Measurements from ENCODE around the gene SLC43A2. TPM values are rescaled to one million over a fixed set of nuclear protein-coding genes. Genes with fewer than 3 reads are reported as not detected.
"Not testable (repeated sequence)": the region's sequence is repeated elsewhere in the genome, so short reads cannot be mapped to it uniquely, and the experiment has no call there.

The SLC43A2 gene
- total RNA-seq, 3 donors from 2014 or later (not counting 1 experiment from before 2014, with no cell fraction given): 24.5 to 36.0 (median 30.3) TPM

DNA sequence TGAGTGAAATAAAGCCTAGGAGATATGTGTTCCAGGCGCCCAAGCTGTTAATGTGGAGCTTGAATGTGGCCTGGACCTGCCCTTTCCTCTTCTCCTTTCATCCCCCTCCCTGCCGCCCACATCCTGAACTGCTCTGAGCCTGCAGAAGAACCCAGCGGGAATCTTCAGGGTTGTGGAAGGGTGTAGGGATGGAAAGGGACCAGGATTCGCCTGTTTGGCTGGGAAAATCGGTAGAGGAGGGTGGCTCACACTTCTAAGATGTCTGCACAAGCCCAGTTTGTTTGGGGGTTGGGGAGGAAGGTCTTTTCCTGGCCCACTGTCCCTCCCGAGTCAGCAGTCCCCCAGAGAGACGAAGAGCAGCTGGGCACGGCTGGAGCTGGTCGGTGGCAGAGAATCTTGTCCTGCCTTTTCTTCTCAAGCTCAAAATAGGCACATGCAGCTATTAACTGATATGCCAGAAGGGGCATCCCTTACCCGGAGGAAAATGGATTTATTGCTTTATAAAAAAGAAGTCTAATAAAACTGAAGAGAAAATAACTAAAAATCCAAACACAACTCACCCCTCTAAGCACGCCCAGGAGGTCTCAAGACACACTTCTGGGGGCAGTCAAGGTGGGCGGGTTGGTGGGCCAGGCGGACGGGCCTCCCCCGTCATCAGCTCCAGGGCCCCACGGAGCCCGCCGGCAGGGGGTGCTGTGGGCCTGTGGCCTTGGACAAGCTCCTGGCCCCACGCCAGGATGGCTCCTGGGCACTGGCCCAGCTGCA lies 54.5 kb downstream of the SLC43A2 start:
- Mint-ChIP-seq H3K27me3 (ENCODE audit: low read depth in 2 of 2) (no peaks in the 10 kb centered on the region), H3K27ac (no peak overlapping the region), H3K36me3 (no peaks in the 10 kb centered on the region), H3K9me3 (no peaks in the 10 kb centered on the region), H3K4me1 (peaks cover 0 to 6% of the 10 kb centered on the region in 2 donors), H3K4me3 (no peak overlapping the region)
- TF ChIP-seq, protein P1, sequence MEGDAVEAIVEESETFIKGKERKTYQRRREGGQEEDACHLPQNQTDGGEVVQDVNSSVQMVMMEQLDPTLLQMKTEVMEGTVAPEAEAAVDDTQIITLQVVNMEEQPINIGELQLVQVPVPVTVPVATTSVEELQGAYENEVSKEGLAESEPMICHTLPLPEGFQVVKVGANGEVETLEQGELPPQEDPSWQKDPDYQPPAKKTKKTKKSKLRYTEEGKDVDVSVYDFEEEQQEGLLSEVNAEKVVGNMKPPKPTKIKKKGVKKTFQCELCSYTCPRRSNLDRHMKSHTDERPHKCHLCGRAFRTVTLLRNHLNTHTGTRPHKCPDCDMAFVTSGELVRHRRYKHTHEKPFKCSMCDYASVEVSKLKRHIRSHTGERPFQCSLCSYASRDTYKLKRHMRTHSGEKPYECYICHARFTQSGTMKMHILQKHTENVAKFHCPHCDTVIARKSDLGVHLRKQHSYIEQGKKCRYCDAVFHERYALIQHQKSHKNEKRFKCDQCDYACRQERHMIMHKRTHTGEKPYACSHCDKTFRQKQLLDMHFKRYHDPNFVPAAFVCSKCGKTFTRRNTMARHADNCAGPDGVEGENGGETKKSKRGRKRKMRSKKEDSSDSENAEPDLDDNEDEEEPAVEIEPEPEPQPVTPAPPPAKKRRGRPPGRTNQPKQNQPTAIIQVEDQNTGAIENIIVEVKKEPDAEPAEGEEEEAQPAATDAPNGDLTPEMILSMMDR (IDR thresholded peaks at IDR 0.05): peak; percentile 65
- peak; percentile 68 to 71 for DNase-seq
- no peaks in the 10 kb centered on the region for H3K36me3 ChIP-seq (ENCODE audit: control insufficient read depth, insufficient read depth, low read length)
- intact Hi-C loops (cut with micrococcal nuclease): loop anchor here (2.0 kb wide), 1 partner anchor 55 kb away; the partner anchor contains the start of gene SLC43A2
- H3K9me3 ChIP-seq (ENCODE audit: control insufficient read depth, insufficient read depth, low read length): no peaks in the 10 kb centered on the region
- no peaks in the 10 kb centered on the region for H3K27me3 ChIP-seq (ENCODE audit: control insufficient read depth, insufficient read depth, low read length)
- no peak overlapping the region for H3K4me3 ChIP-seq (ENCODE audit: low read length)
- no peak overlapping the region for H3K27ac ChIP-seq (ENCODE audit: low read length)
- peak; percentile 73 to 78 (median 75) for ATAC-seq
- WGBS (ENCODE audit: insufficient coverage): 33% methylated on average over 16 of the region's 19 CpGs
- H3K4me1 ChIP-seq (ENCODE audit: control insufficient read depth, insufficient read depth, low read length): peaks cover 28% of the 10 kb centered on the region

DNA sequence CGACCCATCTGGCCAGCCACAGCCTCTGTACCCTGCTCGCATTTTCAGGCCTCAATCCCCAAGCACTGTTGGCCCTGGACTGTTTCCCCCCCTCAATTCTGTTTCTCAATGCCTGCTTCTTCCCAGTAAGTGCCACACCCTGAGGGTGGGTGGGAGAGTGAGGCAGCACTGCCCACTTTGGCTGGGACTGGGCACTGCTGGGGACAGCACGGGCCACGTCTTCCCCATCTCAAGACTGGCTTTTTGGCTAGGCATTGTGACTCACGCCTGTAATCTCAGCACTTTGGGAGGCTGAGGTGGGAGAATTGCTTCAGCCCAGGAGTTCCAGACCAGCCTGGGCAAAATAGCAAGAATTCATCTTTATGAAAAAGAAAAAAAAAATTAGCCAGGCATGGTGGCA lies 56.0 kb downstream of the SLC43A2 start:
- H3K4me3 ChIP-seq (ENCODE audit: low read length); H3K27ac Mint-ChIP-seq; ATAC-seq; H3K36me3 ChIP-seq (ENCODE audit: control insufficient read depth, insufficient read depth, low read length); H3K9me3 ChIP-seq (ENCODE audit: control insufficient read depth, insufficient read depth, low read length); H3K27me3 Mint-ChIP-seq (ENCODE audit: low read depth in 2 of 2); H3K9me3 Mint-ChIP-seq; H3K4me1 Mint-ChIP-seq; H3K36me3 Mint-ChIP-seq; intact Hi-C loops (cut with micrococcal nuclease); H3K4me3 Mint-ChIP-seq; DNase-seq; H3K27me3 ChIP-seq (ENCODE audit: control insufficient read depth, insufficient read depth, low read length); H3K27ac ChIP-seq (ENCODE audit: low read length): not testable (repeated sequence)
- WGBS (ENCODE audit: insufficient coverage): 83% methylated on average over 5 of the region's 5 CpGs
- peaks cover 22% of the 10 kb centered on the region for H3K4me1 ChIP-seq (ENCODE audit: control insufficient read depth, insufficient read depth, low read length)

DNA sequence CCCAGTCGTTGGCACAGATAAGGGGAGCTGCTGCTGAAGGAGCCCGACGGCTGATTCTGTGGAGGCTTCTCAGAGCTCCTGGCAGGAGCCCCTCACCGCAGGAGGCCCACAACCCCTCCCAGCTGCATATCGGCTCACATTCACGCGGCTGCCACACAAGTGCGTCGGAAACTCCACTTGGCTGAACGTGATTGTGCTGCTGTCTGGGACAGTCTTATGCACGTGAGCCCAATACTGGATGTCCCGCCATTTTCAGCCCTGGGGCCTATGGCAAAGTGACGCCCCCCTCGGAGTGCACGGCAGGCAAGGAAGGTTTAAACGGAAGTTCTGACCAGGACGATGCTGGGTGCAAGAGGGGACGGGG lies 57.3 kb downstream of the SLC43A2 start:
- no peaks in the 10 kb centered on the region for H3K27me3 Mint-ChIP-seq (ENCODE audit: low read depth in 2 of 2)
- no peak overlapping the region for H3K4me3 Mint-ChIP-seq
- ATAC-seq (no peak), DNase-seq (no peak)
- H3K36me3 ChIP-seq (ENCODE audit: control insufficient read depth, insufficient read depth, low read length): no peaks in the 10 kb centered on the region
- peaks cover 22% of the 10 kb centered on the region for H3K4me1 ChIP-seq (ENCODE audit: control insufficient read depth, insufficient read depth, low read length)
- H3K9me3 ChIP-seq (ENCODE audit: control insufficient read depth, insufficient read depth, low read length): no peaks in the 10 kb centered on the region
- WGBS (ENCODE audit: insufficient coverage): 87% methylated on average over 18 of the region's 18 CpGs
- H3K4me1 Mint-ChIP-seq: peaks cover 6 to 12% of the 10 kb centered on the region in 2 donors
- no peaks in the 10 kb centered on the region for H3K9me3 Mint-ChIP-seq
- no peak overlapping the region for H3K4me3 ChIP-seq (ENCODE audit: low read length)
- intact Hi-C loops (cut with micrococcal nuclease): no loop called here
- no peak overlapping the region for H3K27ac Mint-ChIP-seq
- no peaks in the 10 kb centered on the region for H3K27me3 ChIP-seq (ENCODE audit: control insufficient read depth, insufficient read depth, low read length)
- H3K27ac ChIP-seq (ENCODE audit: low read length): no peak overlapping the region
- H3K36me3 Mint-ChIP-seq: no peaks in the 10 kb centered on the region
- TF ChIP-seq, protein P1 (IDR thresholded peaks at IDR 0.05): no peak

DNA sequence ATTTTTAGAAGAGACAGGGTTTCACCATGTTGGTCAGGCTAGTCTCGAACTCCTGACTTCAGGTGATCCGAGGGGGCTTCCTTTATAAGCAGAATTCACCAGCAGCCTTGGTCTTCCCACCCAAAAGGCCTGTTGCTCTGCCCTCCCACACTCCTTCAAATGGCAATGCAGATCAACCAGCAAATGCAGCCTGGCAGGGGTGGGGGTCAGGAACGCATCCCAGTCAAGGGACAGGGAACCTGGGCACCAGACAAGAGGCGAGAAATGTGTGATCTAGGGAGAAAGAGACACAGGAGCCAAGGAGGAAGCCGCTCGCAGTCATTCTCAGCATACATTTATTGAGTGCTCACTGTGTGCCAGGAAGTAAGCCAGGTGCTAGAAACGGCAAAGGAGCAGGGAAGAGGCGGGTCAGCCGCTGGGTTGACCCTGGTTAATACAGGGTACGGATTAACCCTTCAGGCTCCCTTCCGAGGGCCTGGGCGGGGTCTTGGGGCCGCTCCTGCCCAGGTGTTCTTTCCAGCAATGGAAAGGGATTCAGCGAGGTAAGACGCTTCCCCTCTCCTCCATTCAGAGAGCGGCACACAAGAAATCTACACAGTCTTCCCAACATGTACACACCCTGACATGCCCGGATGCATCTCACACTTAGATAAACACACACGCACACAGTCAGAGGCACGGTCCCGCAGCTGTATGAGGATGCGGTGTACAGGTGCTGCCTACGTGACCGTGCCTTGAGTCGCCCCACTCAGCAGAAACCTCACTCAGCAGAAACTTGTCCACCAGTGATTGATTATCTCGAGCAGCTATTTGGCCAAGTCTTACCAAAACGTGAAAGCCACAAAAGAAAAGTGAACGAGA lies 59.5 kb downstream of the SLC43A2 start:
- no peaks in the 10 kb centered on the region for H3K9me3 Mint-ChIP-seq
- H3K4me1 ChIP-seq (ENCODE audit: control insufficient read depth, insufficient read depth, low read length): peaks cover 15% of the 10 kb centered on the region
- H3K36me3 Mint-ChIP-seq: no peaks in the 10 kb centered on the region
- no peaks in the 10 kb centered on the region for H3K9me3 ChIP-seq (ENCODE audit: control insufficient read depth, insufficient read depth, low read length)
- ATAC-seq (no peak), DNase-seq (no peak)
- 83% methylated on average over 27 of the region's 27 CpGs for WGBS (ENCODE audit: insufficient coverage)
- no peak overlapping the region for H3K4me3 Mint-ChIP-seq
- H3K4me3 ChIP-seq (ENCODE audit: low read length): no peak overlapping the region
- no peaks in the 10 kb centered on the region for H3K36me3 ChIP-seq (ENCODE audit: control insufficient read depth, insufficient read depth, low read length)
- H3K27ac Mint-ChIP-seq: no peak overlapping the region
- intact Hi-C loops (cut with micrococcal nuclease): no loop called here
- TF ChIP-seq, protein P1 (IDR thresholded peaks at IDR 0.05): no peak
- H3K27me3 ChIP-seq (ENCODE audit: control insufficient read depth, insufficient read depth, low read length): no peaks in the 10 kb centered on the region
- no peak overlapping the region for H3K27ac ChIP-seq (ENCODE audit: low read length)
- peaks cover 7 to 13% of the 10 kb centered on the region in 2 donors for H3K4me1 Mint-ChIP-seq
- H3K27me3 Mint-ChIP-seq (ENCODE audit: low read depth in 2 of 2): no peaks in the 10 kb centered on the region
